Measurements from ENCODE around the gene WFS1. TPM values are rescaled to one million over a fixed set of nuclear protein-coding genes. Genes with fewer than 3 reads are reported as not detected.

The WFS1 gene
- total and polyA plus RNA-seq, 2 of the 8 experiments (the other 6 are each of a cell fraction or from before 2014, with no cell fraction given): 29.1 to 43.1 TPM

GRCh38 chr4:6324999-6325787 lies 55.5 kb downstream of the WFS1 start (continued):
- TF ChIP-seq SIN3A (conservative IDR thresholded peaks at IDR 0.05 in 1 of 2, IDR thresholded peaks at IDR 0.05 in 1 of 2; ENCODE audit: low read depth in 1 of 2, low read length in 2 of 2) (no peak), NRF1 (IDR thresholded peaks at IDR 0.05; ENCODE audit: low read depth, low read length) (no peak), KDM5A (IDR thresholded peaks at IDR 0.05; ENCODE audit: low read length) (no peak), CEBPB (IDR thresholded peaks at IDR 0.05; ENCODE audit: low read depth, low read length) (no peak), YY1 (IDR thresholded peaks at IDR 0.05; ENCODE audit: low read depth, low read length) (no peak), SRF (IDR thresholded peaks at IDR 0.05; ENCODE audit: low read depth, low read length) (no peak), EZH2 (IDR thresholded peaks at IDR 0.05; ENCODE audit: low read depth, low read length, severe bottlenecking) (no peak)
